NCI-H82 (cell line): Measurements from ENCODE around the gene MRPL12.

Source experiments
- DNase-seq: peaks from one replicate; lab custom pipeline; 2025; lab: John Stamatoyannopoulos, UW

MRPL12 gene

GRCh38 chr17:81701288-81702071, 1.7 kb upstream of the MRPL12 start:
- no peak for DNase-seq

DNA sequence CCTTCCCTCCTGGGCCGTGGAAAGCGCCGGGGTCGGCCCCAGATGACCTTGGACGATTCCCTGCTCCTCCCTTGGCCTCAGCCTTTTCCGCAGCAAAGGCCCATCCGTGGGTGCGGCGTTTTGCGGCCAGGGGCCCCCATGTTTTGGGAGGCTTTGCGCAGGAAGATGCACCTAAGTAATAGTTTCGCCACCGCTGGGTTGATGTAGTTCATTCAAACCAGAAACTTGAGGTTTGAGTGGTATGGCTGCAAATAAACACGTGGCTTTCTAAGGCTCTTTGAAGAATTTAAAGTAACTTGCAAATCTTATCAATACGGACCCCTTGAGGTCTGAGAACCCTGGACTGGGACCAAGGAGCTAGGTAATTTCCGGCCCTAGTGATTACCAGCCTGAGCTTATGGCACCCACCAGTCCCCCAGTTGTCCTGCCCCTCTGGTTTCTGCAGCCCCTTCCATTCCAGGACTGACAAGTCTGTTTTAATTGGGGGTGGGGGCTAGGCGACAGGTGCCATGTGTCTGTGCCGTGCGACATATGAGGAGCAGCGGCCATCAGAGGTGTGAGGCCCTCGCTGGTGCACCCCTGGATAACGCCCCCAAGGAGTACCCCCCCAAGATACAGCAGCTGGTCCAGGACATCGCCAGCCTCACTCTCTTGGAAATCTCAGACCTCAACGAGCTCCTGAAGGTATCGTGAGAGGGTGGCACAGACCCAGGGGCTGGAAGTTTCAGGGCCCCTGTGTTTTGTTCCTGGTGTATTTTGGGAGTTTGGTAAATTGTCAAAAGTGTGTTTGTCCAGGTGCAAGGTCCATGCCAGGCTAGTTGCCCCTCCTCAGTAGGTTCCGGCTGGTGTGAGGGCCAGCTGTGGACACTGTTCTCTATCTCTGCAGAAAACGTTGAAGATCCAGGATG, 834 bp downstream of the MRPL12 start:
- DNase-seq = no peak

DNA sequence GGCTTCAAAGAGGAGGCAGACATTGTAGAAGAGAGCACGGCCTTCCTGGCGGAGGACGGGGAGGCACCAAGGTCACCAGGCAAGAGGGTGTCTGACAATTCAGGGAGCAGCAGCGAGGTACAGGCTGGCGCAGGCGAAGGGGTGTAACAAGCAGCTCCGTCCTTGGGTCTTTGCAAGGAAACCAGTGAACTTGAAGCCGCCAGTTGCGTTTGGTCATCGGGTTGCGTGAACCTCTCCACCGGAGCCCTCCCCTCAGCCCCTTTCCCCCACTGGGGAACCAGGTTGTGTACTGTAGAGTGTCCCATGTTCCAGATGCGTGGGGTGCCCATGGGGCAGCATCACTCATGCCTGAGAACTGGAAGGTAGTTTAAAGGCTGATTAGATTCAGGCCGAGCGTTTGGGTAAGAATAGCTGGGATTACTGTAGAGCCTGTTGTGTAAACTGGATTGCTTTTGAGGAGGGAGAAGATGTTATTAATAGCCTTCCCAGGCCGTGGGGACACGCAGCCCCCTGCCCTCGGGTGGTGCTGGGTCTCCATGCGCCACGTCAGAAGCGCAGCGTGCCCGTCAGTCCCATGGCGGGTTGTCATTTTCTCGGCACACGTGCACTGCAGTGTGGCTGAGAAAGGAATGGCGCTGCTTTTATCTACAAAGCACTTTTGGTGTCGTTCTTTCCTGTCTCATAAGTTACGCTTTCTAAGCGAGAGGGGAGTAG, 2.5 kb downstream of the MRPL12 start:
- DNase-seq = no peak

- no peak for DNase-seq
These were observed 3.1 kb downstream of the MRPL12 start for GRCh38 chr17:81706232-81706611.

DNA sequence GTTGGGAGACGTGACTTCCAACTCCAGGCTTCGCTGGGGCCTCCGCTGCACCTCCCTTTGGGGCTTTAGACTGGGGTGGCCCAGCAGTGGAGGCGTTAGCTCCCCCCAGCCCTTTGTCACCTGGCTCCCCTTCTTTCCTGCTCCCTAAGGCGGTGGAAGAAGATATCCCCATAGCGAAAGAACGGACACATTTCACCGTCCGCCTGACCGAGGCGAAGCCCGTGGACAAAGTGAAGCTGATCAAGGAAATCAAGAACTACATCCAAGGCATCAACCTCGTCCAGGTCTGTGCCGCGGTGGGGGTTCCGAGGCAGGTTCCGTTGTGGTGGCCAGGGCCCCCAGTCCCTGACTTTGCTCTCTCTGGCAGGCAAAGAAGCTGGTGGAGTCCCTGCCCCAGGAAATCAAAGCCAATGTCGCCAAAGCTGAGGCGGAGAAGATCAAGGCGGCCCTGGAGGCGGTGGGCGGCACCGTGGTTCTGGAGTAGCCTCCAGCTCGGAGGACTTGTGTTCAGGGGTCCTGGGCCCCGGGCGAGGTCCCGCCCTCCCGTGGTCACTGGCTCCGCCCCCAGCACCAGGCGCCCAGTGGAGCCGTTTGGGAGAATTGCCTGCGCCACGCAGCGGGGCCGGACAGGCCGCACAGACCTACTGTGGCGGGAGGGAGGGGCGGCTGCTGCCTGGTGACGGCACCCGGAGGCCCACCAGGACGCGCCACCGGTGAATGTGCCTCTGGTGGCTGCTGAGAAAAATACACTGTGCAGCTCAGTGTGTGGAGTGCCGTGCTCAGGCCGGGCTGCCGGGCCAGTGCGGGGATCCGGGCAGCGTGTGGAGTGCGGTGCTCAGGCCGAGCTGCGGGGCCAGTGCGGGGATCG, 3.8 kb downstream of the MRPL12 start:
- DNase-seq = no peak

- DNase-seq = no peak
These were observed 4.8 kb downstream of the MRPL12 start for GRCh38 chr17:81707725-81708646.

DNA sequence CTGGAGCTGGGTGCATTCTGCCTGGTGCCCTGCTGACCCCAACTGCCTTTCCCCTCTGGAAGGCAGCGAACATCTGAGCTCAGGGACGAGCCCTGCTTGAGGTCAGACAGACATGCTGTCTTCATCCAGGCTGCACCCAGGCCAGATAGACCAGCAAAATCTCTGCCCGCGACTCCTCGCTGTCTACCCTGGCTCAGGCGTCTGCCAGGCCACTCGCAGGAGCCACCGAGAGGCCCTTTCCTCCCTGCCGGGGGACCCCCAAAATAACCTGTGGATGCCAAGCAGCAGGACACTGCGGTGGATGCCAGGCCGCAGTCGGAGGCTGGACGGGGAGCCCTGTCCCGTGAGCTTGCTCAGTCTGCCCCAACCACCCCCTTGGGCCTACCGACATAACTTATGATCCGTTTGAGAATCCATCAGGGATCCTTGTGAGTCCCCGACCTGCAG, 5.6 kb downstream of the MRPL12 start:
- DNase-seq = no peak

GRCh38 chr17:81710514-81711308, 7.5 kb downstream of the MRPL12 start:
- peak; percentile 73 for DNase-seq

GRCh38 chr17:81711814-81712467, 8.8 kb downstream of the MRPL12 start, which contains the start of gene SLC25A10:
Gene SLC25A10 (plus strand): TSS chr17:81712284. CDS start chr17:81712427, 143 bp downstream.
- peak; percentile 95 for DNase-seq

GRCh38 chr17:81712468-81713003, 9.4 kb downstream of the MRPL12 start:
- peak; percentile 70 for DNase-seq

GRCh38 chr17:81713004-81713555, 9.9 kb downstream of the MRPL12 start:
- DNase-seq = peak; percentile 62

- peak; percentile 62 for DNase-seq
These were observed 10.6 kb downstream of the MRPL12 start for GRCh38 chr17:81713556-81714411.

DNA sequence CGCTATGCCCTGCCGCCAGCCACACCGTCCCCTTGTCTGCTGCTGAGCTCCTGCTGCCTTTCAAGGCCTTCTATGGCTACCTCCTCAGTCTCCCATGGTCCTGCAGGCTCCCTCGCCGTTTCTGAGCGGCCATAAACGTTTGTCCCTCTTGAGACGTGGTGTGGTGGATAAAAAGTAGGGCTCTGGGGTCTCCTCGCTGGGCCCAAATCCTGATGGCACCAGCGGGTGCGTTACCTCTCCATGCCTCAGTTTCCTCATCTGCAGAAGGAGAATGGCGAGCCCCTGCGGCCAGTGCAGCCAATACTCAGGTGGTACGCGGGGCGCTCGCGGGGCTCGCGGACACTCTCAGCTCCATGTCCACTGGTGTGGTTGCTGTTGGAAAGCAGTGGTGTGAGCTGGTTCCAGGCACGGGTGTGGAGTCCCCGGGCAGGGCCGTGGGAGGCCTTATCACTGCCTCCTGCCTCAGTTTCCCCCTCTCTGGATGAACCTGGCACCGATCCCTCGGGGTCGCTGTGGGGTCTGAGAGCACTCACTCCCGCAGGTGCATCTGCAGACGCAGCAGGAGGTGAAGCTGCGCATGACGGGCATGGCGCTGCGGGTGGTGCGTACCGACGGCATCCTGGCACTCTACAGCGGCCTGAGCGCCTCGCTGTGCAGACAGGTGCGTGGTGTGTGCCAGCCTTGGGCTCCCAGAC, 11.4 kb downstream of the MRPL12 start:
- no peak for DNase-seq

- no peak for DNase-seq
These were observed 12.1 kb downstream of the MRPL12 start for GRCh38 chr17:81715107-81715871.

- DNase-seq = no peak
These were observed 12.9 kb downstream of the MRPL12 start for GRCh38 chr17:81715872-81716673.
